ENCODE measurements around the gene SLC29A4. TPM values are rescaled to one million over a fixed set of nuclear protein-coding genes. Genes with fewer than 3 reads are reported as not detected.

The SLC29A4 gene
- total and polyA plus RNA-seq, 4 donors, result 1.7 to 13.9 (median 3.9) TPM

GRCh38 chr7:5349437-5350173, 66.9 kb downstream of the SLC29A4 start:
- no peaks in the 10 kb centered on the region for H3K9me3 ChIP-seq (ENCODE audit: control insufficient read depth in 4 of 4, low read length in 3 of 4)
- H3K27ac ChIP-seq (ENCODE audit: low read depth in 1 of 2, low read length in 2 of 2), result no peak overlapping the region
- TF ChIP-seq MAX (IDR thresholded peaks at IDR 0.05) (no peak), HNF4A (conservative IDR thresholded peaks at IDR 0.05) (no peak), NR2F2 (IDR thresholded peaks at IDR 0.05) (no peak), FOXA2 (IDR thresholded peaks at IDR 0.05) (no peak), HNF4G (IDR thresholded peaks at IDR 0.05) (no peak), SP1 (IDR thresholded peaks at IDR 0.05) (no peak), YY1 (IDR thresholded peaks at IDR 0.05) (no peak), REST (IDR thresholded peaks at IDR 0.05) (no peak), FOXA1 (IDR thresholded peaks at IDR 0.05) (no peak), RAD21 (IDR thresholded peaks at IDR 0.05) (no peak), JUND (IDR thresholded peaks at IDR 0.05) (no peak), EGR1 (IDR thresholded peaks at IDR 0.05; ENCODE audit: low read depth in 2 of 2) (no peak), TAF1 (conservative IDR thresholded peaks at IDR 0.05) (no peak)
- TF ChIP-seq, protein P1, sequence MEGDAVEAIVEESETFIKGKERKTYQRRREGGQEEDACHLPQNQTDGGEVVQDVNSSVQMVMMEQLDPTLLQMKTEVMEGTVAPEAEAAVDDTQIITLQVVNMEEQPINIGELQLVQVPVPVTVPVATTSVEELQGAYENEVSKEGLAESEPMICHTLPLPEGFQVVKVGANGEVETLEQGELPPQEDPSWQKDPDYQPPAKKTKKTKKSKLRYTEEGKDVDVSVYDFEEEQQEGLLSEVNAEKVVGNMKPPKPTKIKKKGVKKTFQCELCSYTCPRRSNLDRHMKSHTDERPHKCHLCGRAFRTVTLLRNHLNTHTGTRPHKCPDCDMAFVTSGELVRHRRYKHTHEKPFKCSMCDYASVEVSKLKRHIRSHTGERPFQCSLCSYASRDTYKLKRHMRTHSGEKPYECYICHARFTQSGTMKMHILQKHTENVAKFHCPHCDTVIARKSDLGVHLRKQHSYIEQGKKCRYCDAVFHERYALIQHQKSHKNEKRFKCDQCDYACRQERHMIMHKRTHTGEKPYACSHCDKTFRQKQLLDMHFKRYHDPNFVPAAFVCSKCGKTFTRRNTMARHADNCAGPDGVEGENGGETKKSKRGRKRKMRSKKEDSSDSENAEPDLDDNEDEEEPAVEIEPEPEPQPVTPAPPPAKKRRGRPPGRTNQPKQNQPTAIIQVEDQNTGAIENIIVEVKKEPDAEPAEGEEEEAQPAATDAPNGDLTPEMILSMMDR (IDR thresholded peaks at IDR 0.05; ENCODE audit: low read depth, low read length, missing input control), result no peak
- no peak overlapping the region for H3K9ac ChIP-seq (ENCODE audit: low read depth in 1 of 2, low read length in 2 of 2)
- H3K4me1 ChIP-seq (ENCODE audit: control insufficient read depth in 4 of 4, insufficient read depth in 4 of 4, low read length in 3 of 4), result peaks cover 2 to 12% (median 10%) of the 10 kb centered on the region in 4 donors
- H3K4me3 ChIP-seq (ENCODE audit: low read depth in 1 of 3, low read length in 3 of 3), result no peak overlapping the region
- no peak for DNase-seq (ENCODE audit: low spot score)
- 91% methylated on average over 34 of the region's 34 CpGs for WGBS
- no peaks in the 10 kb centered on the region for H3K27me3 ChIP-seq (ENCODE audit: control insufficient read depth in 4 of 4, insufficient read depth in 4 of 4, low read length in 3 of 4)
- peaks cover 7 to 31% (median 11%) of the 10 kb centered on the region in 4 donors for H3K36me3 ChIP-seq (ENCODE audit: control insufficient read depth in 4 of 4, insufficient read depth in 3 of 4, low read depth in 1 of 4, low read length in 3 of 4)

- no peak for DNase-seq (ENCODE audit: low spot score)
These were observed 67.4 kb downstream of the SLC29A4 start for GRCh38 chr7:5350174-5350463.

More at GRCh38 chr7:5350174-5350463, 67.4 kb downstream of the SLC29A4 start:
- Histone ChIP-seq H3K27me3 (ENCODE audit: control insufficient read depth in 4 of 4, insufficient read depth in 4 of 4, low read length in 3 of 4) (no peaks in the 10 kb centered on the region), H3K27ac (ENCODE audit: low read depth in 1 of 2, low read length in 2 of 2) (no peak overlapping the region), H3K4me1 (ENCODE audit: control insufficient read depth in 4 of 4, insufficient read depth in 4 of 4, low read length in 3 of 4) (peaks cover 4 to 17% (median 15%) of the 10 kb centered on the region in 4 donors), H3K4me3 (ENCODE audit: low read depth in 1 of 3, low read length in 3 of 3) (no peak overlapping the region), H3K36me3 (ENCODE audit: control insufficient read depth in 4 of 4, insufficient read depth in 3 of 4, low read depth in 1 of 4, low read length in 3 of 4) (peaks cover 1 to 26% (median 7%) of the 10 kb centered on the region in 4 donors), H3K9me3 (ENCODE audit: control insufficient read depth in 4 of 4, low read length in 3 of 4) (no peaks in the 10 kb centered on the region), H3K9ac (ENCODE audit: low read depth in 1 of 2, low read length in 2 of 2) (no peak overlapping the region)
- 96% methylated on average over 15 of the region's 15 CpGs for WGBS
- TF ChIP-seq, protein P1 (IDR thresholded peaks at IDR 0.05; ENCODE audit: low read depth, low read length, missing input control), result no peak
- no peak for TF ChIP-seq RXRA (IDR thresholded peaks at IDR 0.05)
- TF ChIP-seq HNF4A (conservative IDR thresholded peaks at IDR 0.05), result no peak
- no peak for TF ChIP-seq FOXA2 (IDR thresholded peaks at IDR 0.05)
